Measurements from ENCODE around the gene SPEG.

The SPEG gene

DNA sequence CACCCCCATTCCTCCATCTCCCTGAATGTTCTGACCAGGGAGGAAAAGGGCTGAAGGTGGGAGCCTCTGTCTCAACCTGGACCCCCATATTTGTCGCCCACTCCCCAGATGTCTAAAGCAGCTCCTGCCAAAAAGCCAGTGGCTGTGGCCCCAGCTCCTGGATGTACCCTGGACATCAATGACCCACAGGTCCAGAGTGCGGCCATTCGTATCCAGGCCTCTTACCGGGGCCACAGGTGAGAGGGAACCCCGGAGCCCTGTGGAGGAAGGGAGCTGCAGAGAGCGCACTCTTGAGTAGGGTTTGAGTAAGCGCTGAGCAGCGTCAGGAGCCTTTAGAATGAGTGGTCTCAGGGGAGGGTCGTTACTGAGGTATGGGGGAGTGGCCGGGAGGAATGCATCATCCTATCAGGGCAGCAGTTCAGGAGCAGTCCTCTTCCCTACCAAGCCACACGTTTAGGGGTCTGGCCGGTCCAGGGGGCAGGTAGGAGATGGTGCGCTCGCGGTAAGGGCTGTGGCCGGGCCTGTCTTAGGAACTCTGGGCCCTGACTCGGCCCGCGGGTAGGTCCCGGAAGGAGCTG, 61.7 kb downstream of the SPEG start:
- DNase-seq (ENCODE audit: low read depth, low spot score), result no peak

DNA sequence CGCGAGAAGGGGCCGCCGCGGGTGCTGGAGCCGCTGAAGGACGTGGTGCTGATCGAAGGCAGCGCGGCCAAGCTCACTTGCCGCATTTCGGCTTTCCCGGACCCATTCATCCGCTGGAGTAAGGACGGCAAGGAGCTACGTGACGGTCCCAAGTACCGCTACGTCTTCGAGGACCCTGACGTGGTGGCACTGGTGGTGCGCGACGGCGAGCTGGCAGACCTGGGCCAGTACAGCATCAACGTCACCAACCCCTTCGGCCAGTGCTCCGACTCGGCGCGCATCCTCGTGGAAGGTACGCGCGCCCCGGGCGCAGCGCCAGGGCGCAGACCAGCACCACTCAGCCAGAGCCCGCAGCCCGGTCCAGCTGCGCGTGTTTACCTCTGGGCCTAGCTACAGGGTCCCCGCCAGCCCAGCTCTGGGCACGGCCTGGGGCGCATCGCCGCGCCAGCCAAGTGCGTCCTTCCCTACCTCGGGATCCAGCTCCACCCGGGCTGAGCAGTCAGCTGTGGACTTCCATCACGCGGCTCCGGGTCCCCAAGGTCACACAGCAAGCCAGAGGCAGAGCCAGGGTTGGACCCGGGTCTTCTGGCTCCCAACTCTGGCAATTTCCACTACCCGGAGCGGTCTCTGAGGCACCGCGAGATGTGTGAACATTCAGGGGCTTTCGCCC, 62.3 kb downstream of the SPEG start:
- peak; percentile 52 for DNase-seq (ENCODE audit: low read depth, low spot score)

- DNase-seq (ENCODE audit: low read depth, low spot score), result peak; percentile 64
Observed at GRCh38 chr2:219497495-219498279, 63.0 kb downstream of the SPEG start.

DNA sequence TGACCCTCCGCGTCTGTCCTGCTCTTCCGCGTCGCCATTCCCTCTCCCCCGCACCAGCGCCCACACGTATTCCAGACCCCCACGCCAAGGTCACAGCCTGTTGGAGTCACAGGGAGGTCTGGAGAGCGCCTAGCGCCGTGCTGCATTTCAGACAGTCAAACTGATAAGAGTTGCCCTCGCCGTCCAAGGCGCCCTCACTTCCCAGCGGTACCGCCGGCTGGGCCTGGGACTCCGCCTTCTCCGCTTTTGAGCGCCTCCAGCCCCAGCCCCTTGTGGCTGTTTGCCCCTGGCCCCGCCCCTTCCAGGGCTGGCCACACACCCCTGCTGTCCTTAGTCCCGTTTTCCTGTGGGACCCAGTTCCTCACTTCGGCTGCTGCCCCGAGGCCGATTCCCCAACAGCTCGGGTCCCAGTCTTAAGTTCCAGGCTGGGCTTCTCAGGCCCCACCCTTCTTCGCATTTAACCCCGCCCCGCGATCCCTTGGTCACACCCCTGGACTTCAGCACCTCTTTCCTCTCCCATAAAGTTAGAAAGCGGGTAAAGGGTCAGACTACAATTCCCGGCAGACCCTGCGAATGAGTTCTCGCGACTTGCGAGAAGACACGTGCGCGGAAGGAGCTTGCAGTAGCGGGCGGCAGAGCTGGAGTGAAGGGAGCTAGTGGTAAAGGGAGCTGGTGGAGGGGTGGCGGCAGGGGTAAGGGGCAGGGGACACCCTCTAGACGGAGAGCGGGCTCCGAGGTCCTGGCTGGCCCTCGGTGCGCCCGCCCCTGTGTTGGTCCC, 63.8 kb downstream of the SPEG start, which contains the start of gene GMPPA:
Gene GMPPA (plus strand): TSS at position 612 of the 778 bp plus-strand sequence. CDS start 1,085 bp downstream, outside the sequence.
- peak; percentile 99 for DNase-seq (ENCODE audit: low read depth, low spot score)

GRCh38 chr2:219499058-219499307, 64.3 kb downstream of the SPEG start:
- DNase-seq (ENCODE audit: low read depth, low spot score), result no peak

GRCh38 chr2:219499555-219499954, 64.9 kb downstream of the SPEG start:
- no peak for DNase-seq (ENCODE audit: low read depth, low spot score)

- DNase-seq (ENCODE audit: low read depth, low spot score), result no peak
Observed at GRCh38 chr2:219500135-219500534, 65.5 kb downstream of the SPEG start.

GRCh38 chr2:219501849-219502248, 67.2 kb downstream of the SPEG start:
- DNase-seq (ENCODE audit: low read depth, low spot score), result no peak

DNA sequence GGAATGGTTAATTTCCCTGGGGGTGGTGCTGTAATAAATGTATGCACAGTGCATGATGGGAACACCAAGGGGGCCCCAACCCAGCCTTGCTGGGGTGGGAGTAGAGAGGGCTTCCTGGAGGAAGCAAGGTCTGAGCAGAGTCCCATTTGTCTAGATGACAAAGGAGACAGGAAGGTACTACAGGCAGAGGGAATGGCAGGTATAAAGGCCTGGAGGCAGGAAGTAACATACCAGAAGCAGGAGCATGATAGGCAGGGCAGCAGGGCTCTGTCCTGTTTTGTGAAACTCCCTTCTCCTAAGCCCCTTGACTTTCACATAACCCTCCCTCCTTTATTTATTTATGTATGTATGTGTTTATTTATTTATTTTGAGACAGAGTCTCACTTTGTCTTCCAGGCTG, 68.0 kb downstream of the SPEG start:
- no peak for DNase-seq (ENCODE audit: low read depth, low spot score)

- no peak for DNase-seq (ENCODE audit: low read depth, low spot score)
Observed at GRCh38 chr2:219505585-219505984, 70.9 kb downstream of the SPEG start.

DNA sequence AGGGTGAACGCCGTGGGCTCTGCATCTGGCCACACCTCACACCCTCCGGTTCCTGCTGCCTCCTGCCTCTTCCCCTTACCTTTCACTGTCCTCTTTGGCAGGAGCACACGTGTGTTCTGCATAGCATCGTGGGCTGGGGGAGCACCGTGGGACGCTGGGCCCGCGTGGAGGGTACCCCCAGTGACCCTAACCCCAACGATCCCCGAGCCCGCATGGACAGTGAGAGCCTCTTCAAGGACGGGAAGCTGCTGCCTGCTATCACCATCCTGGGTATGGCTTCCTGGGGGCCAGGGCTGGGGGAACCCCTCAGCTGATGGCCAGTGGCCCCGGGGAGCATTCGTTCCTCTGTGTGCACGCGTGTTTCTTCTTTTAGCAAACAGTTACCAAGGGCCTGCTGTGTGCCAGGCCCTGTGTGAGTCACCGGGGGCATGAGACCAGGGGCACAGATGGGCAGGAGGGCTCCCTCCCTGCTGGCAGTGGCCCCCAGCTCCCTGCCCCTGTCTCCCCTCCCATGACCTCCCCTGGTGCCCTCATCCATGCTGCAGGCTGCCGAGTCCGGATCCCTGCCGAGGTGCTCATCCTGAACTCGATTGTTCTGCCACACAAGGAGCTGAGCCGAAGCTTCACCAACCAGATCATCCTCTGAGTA, 71.6 kb downstream of the SPEG start:
- DNase-seq (ENCODE audit: low read depth, low spot score), result no peak

- DNase-seq (ENCODE audit: low read depth, low spot score), result no peak
Observed at GRCh38 chr2:219506802-219507526, 72.3 kb downstream of the SPEG start.

DNA sequence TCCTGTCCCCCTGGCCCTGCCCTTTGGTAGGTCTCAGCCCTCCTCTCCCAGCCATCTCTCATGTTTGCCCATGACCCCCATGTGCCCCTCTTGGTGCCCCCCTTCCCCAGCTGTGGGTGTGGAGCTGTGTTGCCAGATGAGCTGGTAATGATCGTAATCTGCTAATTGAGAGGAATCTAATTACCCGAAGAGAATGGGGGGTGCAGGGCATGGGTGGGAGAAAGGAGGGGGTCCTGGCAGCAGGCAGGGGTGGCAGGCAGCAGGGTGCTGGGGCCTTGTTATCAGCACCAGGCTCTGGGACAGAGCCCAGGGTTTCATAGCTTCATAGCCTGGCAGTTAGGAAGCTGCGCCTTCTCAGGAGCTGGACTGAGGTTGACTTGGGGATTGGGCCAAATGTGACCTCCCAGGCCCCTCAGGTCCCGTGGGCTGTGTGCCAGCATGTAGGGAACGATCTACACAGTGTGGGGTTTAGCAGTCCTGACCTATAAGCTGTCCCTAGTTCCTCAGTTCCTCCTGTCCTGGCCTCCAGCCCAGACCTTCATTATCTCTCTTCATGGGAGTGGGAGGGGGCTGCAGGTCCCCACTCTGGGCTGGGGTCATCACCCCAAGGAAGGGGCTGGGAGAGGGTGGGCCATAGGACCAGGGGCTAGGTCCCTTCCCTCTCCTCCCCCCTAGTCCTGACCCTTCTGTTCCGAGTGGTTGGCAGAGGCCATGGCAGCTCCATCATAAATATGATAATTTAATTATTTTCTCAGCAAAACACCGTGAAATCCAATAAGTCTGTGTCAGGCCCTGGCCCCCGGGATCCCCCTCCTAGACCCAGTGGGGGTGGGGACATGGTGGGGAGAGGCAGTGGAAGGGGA, 73.2 kb downstream of the SPEG start:
- DNase-seq (ENCODE audit: low read depth, low spot score), result no peak

DNA sequence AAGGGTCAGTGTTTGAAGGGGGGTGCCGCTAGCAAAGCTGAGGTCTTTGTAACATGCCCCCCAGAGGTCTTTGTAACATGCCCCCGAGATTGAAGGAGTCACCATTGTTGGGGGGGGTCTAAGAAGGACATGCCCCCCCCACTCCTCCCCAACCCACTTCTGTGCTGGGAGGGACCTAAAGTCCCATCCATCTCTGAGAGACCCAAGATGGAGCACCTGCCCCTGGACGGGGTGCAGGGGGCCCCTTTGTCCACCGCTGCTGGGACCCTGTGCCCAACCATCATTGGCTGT, 73.7 kb downstream of the SPEG start:
- DNase-seq (ENCODE audit: low read depth, low spot score), result no peak

DNA sequence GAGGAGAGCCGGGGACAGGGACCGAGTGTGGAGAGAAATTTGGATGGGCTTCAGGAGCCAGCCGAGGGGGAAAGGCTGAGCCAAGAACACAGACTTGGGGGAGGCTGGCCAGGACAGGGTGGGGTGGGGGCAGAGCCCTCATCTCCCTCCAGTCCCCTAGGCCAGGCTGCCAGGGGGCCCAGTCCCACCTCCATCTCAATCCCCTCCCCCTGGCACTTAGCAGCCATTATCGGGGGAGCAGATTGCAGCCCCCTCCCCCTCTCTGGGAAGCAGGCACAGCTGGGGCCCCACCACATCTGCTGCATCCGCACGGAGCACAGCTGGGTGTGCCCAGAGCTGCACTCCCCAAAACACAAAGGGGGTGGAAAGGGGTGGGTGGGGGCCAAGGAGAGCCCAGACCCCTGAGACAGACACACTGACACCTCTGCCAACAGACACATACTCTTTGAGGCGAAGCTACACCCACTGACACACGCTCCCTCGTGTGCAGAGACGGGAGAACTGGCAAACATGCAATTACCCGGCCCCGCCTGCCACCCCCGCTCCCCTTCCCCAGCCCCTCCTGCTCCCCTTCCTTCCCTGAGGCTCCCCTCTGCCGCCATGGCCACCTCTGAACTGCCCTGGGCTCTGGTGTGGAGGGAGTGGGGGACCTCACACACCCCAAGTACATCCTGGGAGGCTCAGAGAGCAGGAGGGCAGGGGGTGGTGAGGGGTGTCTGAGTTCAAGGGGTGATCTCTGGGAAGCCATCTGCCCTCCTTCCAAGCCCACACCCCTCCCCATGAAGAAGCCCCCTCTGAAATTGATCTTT, 74.5 kb downstream of the SPEG start:
- DNase-seq (ENCODE audit: low read depth, low spot score), result no peak

DNA sequence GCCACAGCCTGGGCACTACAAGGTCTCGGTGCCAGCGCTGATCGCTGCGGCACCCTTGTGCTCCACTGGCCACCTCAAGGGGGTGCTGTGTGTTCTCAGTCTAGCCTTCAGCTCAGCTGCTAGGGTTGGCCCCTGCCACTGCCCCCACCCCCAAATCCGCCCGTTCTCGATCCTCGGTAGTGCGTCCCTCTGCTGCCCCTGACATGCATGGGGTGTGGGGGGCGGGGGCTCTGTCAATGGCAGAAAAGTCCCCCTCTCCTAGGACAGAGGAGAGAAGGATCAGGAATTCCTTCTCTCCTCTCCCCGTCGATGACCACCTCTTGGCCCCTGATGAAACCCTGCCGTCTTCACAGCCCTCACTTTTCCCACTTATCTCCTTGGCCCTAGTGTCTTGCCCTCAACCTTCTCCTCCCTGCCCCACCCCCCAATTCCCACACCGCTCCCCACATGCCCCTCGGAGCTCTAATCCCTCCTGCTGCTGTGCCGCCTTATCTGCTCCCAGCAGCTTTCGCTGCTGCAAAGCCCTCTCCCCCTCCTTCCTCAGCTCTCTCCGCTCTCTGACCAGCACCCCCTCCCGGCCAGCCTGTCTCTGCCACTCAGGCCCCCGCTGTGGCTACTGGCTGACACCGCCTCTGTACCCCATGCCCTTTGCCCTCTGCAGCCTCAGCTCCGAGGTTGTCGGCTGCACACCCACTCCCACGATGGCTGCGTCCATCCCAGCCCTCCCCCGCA, 75.3 kb downstream of the SPEG start:
- peak; percentile 65 for DNase-seq (ENCODE audit: low read depth, low spot score)

DNA sequence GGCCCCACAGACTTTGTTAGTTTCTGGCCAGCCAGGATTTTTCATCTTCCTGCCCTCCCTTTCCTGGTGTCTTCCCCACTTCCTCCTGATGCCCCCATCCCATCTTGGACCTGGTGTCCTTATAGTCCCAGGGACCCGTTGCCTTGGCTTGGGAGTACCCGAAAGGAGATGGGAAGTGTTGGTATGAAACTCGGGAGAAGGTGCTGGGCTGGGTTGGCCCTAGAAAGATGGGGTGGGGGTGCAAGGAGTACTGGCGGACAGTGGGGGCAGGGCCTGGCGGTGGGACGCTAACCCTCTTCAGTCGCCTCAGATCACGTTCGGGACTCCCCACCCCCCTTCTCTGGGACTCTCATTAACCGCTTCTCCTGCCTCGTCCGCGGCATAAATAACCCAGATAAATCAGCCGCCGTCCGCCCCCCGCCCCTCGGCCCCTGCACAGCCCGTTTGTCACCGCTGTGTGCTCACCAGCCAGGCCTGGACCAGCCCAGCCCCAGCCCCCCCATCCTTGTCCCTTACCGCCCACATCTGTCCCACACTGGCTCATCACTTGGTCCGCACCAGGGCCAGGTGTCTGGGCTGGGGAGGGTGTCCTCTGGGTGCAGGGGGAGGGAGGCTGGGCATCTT, 76.0 kb downstream of the SPEG start:
- no peak for DNase-seq (ENCODE audit: low read depth, low spot score)

- no peak for DNase-seq (ENCODE audit: low read depth, low spot score)
Observed at GRCh38 chr2:219511547-219512325, 77.1 kb downstream of the SPEG start.
